CD8-positive, alpha-beta memory T cell (primary cell): Measurements from ENCODE around the gene HOXB5. TPM values are rescaled to one million over a fixed set of nuclear protein-coding genes. Genes with fewer than 3 reads are reported as not detected.

ENCODE experiments used
- CTCF ChIA-PET: fragments of 350-600 bp; sonication (Branson Sonifier 250); formaldehyde crosslinking; loops from one replicate; lab custom pipeline; 2021; ENCODE audit warnings: antibody characterized with exemption; lab: Charles Lee
- POLR2A ChIA-PET: fragments of 350-600 bp; sonication (Branson Sonifier 250); formaldehyde crosslinking; loops from one replicate; lab custom pipeline; 2021; ENCODE audit warnings: antibody characterized with exemption; lab: Charles Lee
- DNase-seq, 5 donors: peaks; one replicate each; pipeline versions ENCODE4 v3.0.0 to v3.0.0-alpha.2; 2020 to 2022; ENCODE audit warnings: mixed read lengths in 1 of 5
- H3K27ac ChIP-seq: one replicate; pipeline ENCODE4 v1.7.0; 2013; ENCODE audit warnings: low read depth, mild to moderate bottlenecking, low read length, moderate library complexity
- H3K27me3 ChIP-seq: 2 replicates; pipeline ENCODE4 v1.7.0; 2013; ENCODE audit warnings: low read length, mild to moderate bottlenecking; ENCODE audit not compliant: insufficient read depth, poor library complexity, severe bottlenecking
- H3K36me3 ChIP-seq: 2 replicates; pipeline ENCODE4 v1.7.0; 2013; ENCODE audit warnings: mild to moderate bottlenecking, low read length, moderate library complexity; ENCODE audit not compliant: insufficient read depth
- H3K4me1 ChIP-seq: 2 replicates; pipeline ENCODE4 v1.7.0; 2013; ENCODE audit warnings: mild to moderate bottlenecking, low read length, moderate library complexity; ENCODE audit not compliant: insufficient read depth
- H3K4me3 ChIP-seq: 2 replicates; pipeline ENCODE4 v1.7.0; 2013; ENCODE audit warnings: mild to moderate bottlenecking, low read length
- H3K9me3 ChIP-seq: 2 replicates; pipeline ENCODE4 v1.7.0; 2013; ENCODE audit warnings: mild to moderate bottlenecking, low read length
- H3K27ac Mint-ChIP-seq, 8 donors: one replicate each; pipeline ENCODE4 v1.8.0; 2020 to 2021; ENCODE audit warnings: mixed read lengths in 8 of 8, mild to moderate bottlenecking in 6 of 8, inconsistent platforms in 3 of 8, moderate library complexity in 3 of 8
- H3K27me3 Mint-ChIP-seq, 2 donors: one replicate each; pipeline ENCODE4 v1.8.0; 2020 to 2021; ENCODE audit warnings: mixed read lengths in 2 of 2, mild to moderate bottlenecking in 1 of 2, moderate library complexity in 1 of 2
- H3K36me3 Mint-ChIP-seq, 3 donors: one replicate each; pipeline ENCODE4 v1.8.0; 2020 to 2021; ENCODE audit warnings: mixed read lengths in 3 of 3, inconsistent platforms in 1 of 3, mild to moderate bottlenecking in 1 of 3
- H3K4me1 Mint-ChIP-seq, 3 donors: one replicate each; pipeline ENCODE4 v1.8.0; 2020 to 2021; ENCODE audit warnings: mixed read lengths in 3 of 3, inconsistent platforms in 1 of 3, mild to moderate bottlenecking in 1 of 3
- H3K4me3 Mint-ChIP-seq, 7 donors: one replicate each; pipeline ENCODE4 v1.8.0; 2020 to 2021; ENCODE audit warnings: mixed read lengths in 7 of 7, mild to moderate bottlenecking in 6 of 7, moderate library complexity in 4 of 7, inconsistent platforms in 2 of 7
- H3K9me3 Mint-ChIP-seq, 5 donors: one replicate each; pipeline ENCODE4 v1.8.0; 2020 to 2022; ENCODE audit warnings: mixed read lengths in 5 of 5, mild to moderate bottlenecking in 3 of 5, moderate library complexity in 2 of 5, inconsistent platforms in 1 of 5
- polyA plus RNA-seq: library from polyadenylated mRNA; unstranded; fragments of 300-500 nt; fragmentation: Illumina TruSeq; gene quantifications from one replicate; pipeline ENCODE4 v1.2.3, GENCODE V29; 2021
- total RNA-seq, 2 experiments: library from RNA; stranded (reverse); gene quantifications; one replicate each; pipeline ENCODE4 v1.2.3, GENCODE V29; 2021

Gene HOXB5
- total and polyA plus RNA-seq, 3 experiments from 2014 or later, result not detected

DNA sequence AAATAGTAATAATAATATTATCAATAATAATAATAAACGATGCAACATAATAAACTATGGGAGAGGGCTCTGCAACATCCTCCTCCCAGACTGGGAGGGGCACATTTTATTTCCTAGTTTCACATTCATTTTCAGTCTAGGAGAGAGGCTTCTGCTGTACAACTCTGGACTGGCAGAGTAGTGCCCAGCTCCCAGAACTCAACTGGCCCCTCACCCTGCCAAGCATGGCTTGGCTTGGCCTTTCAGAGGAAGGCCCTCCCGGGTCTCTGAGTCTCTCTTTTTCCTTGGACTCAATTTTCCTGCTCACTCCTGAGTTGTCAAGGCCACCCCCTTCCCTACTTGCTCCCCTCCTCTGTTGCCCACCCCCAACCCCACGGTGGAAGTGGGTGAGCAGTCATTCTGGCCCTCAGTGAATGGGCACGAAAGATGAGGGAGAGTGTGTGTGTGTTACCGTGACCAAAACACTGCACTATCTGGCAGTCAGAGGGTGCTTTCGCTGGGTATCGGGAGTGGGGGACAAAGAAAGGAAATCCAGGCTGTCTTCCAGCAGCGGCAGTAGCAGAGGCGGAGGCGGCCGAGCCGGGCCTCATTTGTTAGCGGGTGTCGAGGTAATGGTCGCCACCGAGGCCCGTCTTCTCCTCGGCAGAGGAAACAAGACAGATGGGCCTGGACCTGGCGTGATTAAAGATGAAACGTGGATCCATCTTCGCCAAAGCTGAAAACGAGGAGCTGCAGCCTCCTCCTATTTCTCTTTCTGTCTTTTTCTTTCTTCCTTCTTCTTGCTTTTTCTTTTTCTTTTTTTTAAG lies 17.7 kb downstream of the HOXB5 start:
- H3K4me1 ChIP-seq, result peaks cover 17% of the 10 kb centered on the region
- H3K9me3 ChIP-seq, result no peaks in the 10 kb centered on the region
- CTCF ChIA-PET, result no interaction called here
- H3K36me3 Mint-ChIP-seq, result peaks cover 0 to 14% (median 0%) of the 10 kb centered on the region in 3 donors
- H3K4me1 Mint-ChIP-seq, result peaks cover 18 to 38% (median 29%) of the 10 kb centered on the region in 3 donors
- H3K27ac ChIP-seq, result peak overlapping the region; percentile 31
- H3K27me3 ChIP-seq, result peaks cover 27% of the 10 kb centered on the region
- no peak for DNase-seq
- H3K4me3 Mint-ChIP-seq, result peak overlapping the region in 4 of 7 donors; percentile 23 to 85 (median 58)
- no peak overlapping the region for H3K4me3 ChIP-seq
- no peak overlapping the region for H3K27ac Mint-ChIP-seq
- no peaks in the 10 kb centered on the region for H3K9me3 Mint-ChIP-seq
- H3K27me3 Mint-ChIP-seq, result peaks cover 20 to 23% of the 10 kb centered on the region in 2 donors
- POLR2A ChIA-PET, result no interaction called here
- H3K36me3 ChIP-seq, result no peaks in the 10 kb centered on the region

DNA sequence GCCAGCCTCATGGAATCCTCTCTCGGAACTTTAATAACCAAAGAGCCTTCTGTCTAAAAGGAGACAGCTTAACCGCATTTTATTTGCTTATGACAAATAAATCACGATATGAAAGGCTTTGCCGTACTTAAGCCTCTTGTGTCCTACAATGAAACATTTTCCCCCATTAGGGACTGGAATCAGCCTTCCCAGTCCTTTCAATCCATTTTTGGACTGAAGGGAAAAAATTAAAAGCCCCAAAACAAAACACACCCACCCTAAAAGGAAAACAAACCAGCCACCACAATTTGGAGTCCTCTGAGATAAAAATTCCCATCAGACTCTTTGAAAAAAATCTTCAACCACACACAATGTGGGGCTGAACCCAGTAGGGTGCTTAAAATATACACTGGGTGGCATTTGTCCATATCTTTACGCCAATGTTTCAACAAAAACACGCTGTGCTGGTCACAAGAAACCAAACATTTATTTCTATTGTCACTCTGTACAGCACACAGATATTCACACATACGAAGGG lies 18.5 kb downstream of the HOXB5 start:
- no peak overlapping the region for H3K27ac Mint-ChIP-seq
- no peaks in the 10 kb centered on the region for H3K9me3 Mint-ChIP-seq
- POLR2A ChIA-PET, result no interaction called here
- H3K4me1 Mint-ChIP-seq, result peaks cover 18 to 35% (median 29%) of the 10 kb centered on the region in 3 donors
- no peaks in the 10 kb centered on the region for H3K36me3 ChIP-seq
- no peak overlapping the region for H3K27ac ChIP-seq
- H3K27me3 ChIP-seq, result peaks cover 19% of the 10 kb centered on the region
- no peak for DNase-seq
- H3K27me3 Mint-ChIP-seq, result peaks cover 14 to 15% of the 10 kb centered on the region in 2 donors
- CTCF ChIA-PET, result interaction anchor here (0.8 to 1.0 kb wide), 2 partner anchors 44 to 83 kb away, joined by 3 to 4 read pairs; no protein-coding TSS in a partner anchor
- peaks cover 0 to 16% (median 0%) of the 10 kb centered on the region in 3 donors for H3K36me3 Mint-ChIP-seq
- H3K4me1 ChIP-seq, result peaks cover 17% of the 10 kb centered on the region
- peak overlapping the region in 2 of 7 donors; percentile 58 to 85 for H3K4me3 Mint-ChIP-seq
- H3K9me3 ChIP-seq, result no peaks in the 10 kb centered on the region
- H3K4me3 ChIP-seq, result no peak overlapping the region

- H3K27me3 Mint-ChIP-seq, result peaks cover 10% of the 10 kb centered on the region in 2 donors
- H3K36me3 Mint-ChIP-seq, result peaks cover 0 to 16% (median 0%) of the 10 kb centered on the region in 3 donors
- Histone ChIP-seq H3K36me3 (no peaks in the 10 kb centered on the region), H3K4me1 (peaks cover 17% of the 10 kb centered on the region), H3K9me3 (no peaks in the 10 kb centered on the region), H3K4me3 (no peak overlapping the region), H3K27me3 (peaks cover 14% of the 10 kb centered on the region), H3K27ac (no peak overlapping the region)
- ChIA-PET CTCF (interaction anchor here (0.8 to 1.0 kb wide), 2 partner anchors 44 to 82 kb away, joined by 3 to 4 read pairs; no protein-coding TSS in a partner anchor), POLR2A (interaction anchor here (0.7 kb wide), 1 partner anchor 235 kb away, joined by 3 read pairs; no protein-coding TSS in a partner anchor)
- peaks cover 18 to 32% (median 24%) of the 10 kb centered on the region in 3 donors for H3K4me1 Mint-ChIP-seq
- no peak for DNase-seq
- H3K27ac Mint-ChIP-seq, result no peak overlapping the region
- no peaks in the 10 kb centered on the region for H3K9me3 Mint-ChIP-seq
- H3K4me3 Mint-ChIP-seq, result peak overlapping the region in 1 of 7 donors; percentile 85
Observed at GRCh38 chr17:48574505-48575065, 19.0 kb downstream of the HOXB5 start.

- Mint-ChIP-seq H3K36me3 (peaks cover 0 to 12% (median 4%) of the 10 kb centered on the region in 3 donors), H3K4me3 (peak overlapping the region in 1 of 7 donors; percentile 66), H3K27ac (no peak overlapping the region), H3K9me3 (no peaks in the 10 kb centered on the region), H3K27me3 (peaks cover 0 to 7% of the 10 kb centered on the region in 2 donors), H3K4me1 (peaks cover 0 to 11% (median 3%) of the 10 kb centered on the region in 3 donors)
- no peaks in the 10 kb centered on the region for H3K9me3 ChIP-seq
- H3K36me3 ChIP-seq, result no peaks in the 10 kb centered on the region
- H3K4me3 ChIP-seq, result no peak overlapping the region
- H3K4me1 ChIP-seq, result peaks cover 3% of the 10 kb centered on the region
- CTCF ChIA-PET, result no interaction called here
- no peak for DNase-seq
- H3K27me3 ChIP-seq, result no peaks in the 10 kb centered on the region
- H3K27ac ChIP-seq, result no peak overlapping the region
- POLR2A ChIA-PET, result no interaction called here
Observed at GRCh38 chr17:48571826-48572417, 21.7 kb downstream of the HOXB5 start.

GRCh38 chr17:48571024-48571818 lies 22.4 kb downstream of the HOXB5 start:
- ChIA-PET POLR2A (no interaction called here), CTCF (no interaction called here)
- peaks cover 0 to 7% of the 10 kb centered on the region in 2 donors for H3K27me3 Mint-ChIP-seq
- DNase-seq, result peak in 1 of 5 donors; percentile 17
- peaks cover 0 to 8% (median 3%) of the 10 kb centered on the region in 3 donors for H3K4me1 Mint-ChIP-seq
- H3K36me3 Mint-ChIP-seq, result peaks cover 0 to 12% (median 4%) of the 10 kb centered on the region in 3 donors
- Histone ChIP-seq H3K9me3 (no peaks in the 10 kb centered on the region), H3K4me3 (no peak overlapping the region), H3K27me3 (no peaks in the 10 kb centered on the region), H3K36me3 (no peaks in the 10 kb centered on the region), H3K4me1 (no peaks in the 10 kb centered on the region), H3K27ac (no peak overlapping the region)
- no peak overlapping the region for H3K27ac Mint-ChIP-seq
- H3K9me3 Mint-ChIP-seq, result no peaks in the 10 kb centered on the region
- no peak overlapping the region for H3K4me3 Mint-ChIP-seq

GRCh38 chr17:48570325-48571023 lies 23.1 kb downstream of the HOXB5 start:
- no peaks in the 10 kb centered on the region for H3K9me3 ChIP-seq
- ChIA-PET CTCF (no interaction called here), POLR2A (no interaction called here)
- Mint-ChIP-seq H3K4me3 (no peak overlapping the region), H3K27me3 (peaks cover 0 to 7% of the 10 kb centered on the region in 2 donors), H3K36me3 (peaks cover 0 to 10% (median 4%) of the 10 kb centered on the region in 3 donors), H3K9me3 (no peaks in the 10 kb centered on the region), H3K27ac (no peak overlapping the region), H3K4me1 (peaks cover 0 to 3% (median 3%) of the 10 kb centered on the region in 3 donors)
- H3K27me3 ChIP-seq, result no peaks in the 10 kb centered on the region
- peak in 1 of 5 donors; percentile 23 for DNase-seq
- no peaks in the 10 kb centered on the region for H3K36me3 ChIP-seq
- H3K27ac ChIP-seq, result no peak overlapping the region
- H3K4me3 ChIP-seq, result no peak overlapping the region
- H3K4me1 ChIP-seq, result no peaks in the 10 kb centered on the region
